Kasumi-1 (cell line): Measurements from ENCODE around the gene GPBP1L1.
A peak's percentile ranks its signal among the peaks of the same experiment; 100 is the strongest.
"Not testable (repeated sequence)": the region's sequence is repeated elsewhere in the genome, so short reads cannot be mapped to it uniquely, and the experiment has no call there.

ENCODE experiments used
- DNase-seq, 2 experiments: peaks; one replicate each; lab custom pipeline; 2025; lab: John Stamatoyannopoulos, UW

GPBP1L1 gene

GRCh38 chr1:45682942-45683341, 3.4 kb downstream of the GPBP1L1 start:
- no peak for DNase-seq

GRCh38 chr1:45679123-45679522, 7.2 kb downstream of the GPBP1L1 start:
- peak; percentile 53 to 55 for DNase-seq

GRCh38 chr1:45678489-45678888, 7.8 kb downstream of the GPBP1L1 start:
- DNase-seq: no peak

- no peak for DNase-seq
Measured at GRCh38 chr1:45677751-45678245, 8.5 kb downstream of the GPBP1L1 start.

GRCh38 chr1:45676553-45676952, 9.8 kb downstream of the GPBP1L1 start:
- not testable (repeated sequence) for DNase-seq

- no peak for DNase-seq
Measured at GRCh38 chr1:45674478-45674877, 11.9 kb downstream of the GPBP1L1 start.

- DNase-seq: no peak
Measured at GRCh38 chr1:45673956-45674355, 12.4 kb downstream of the GPBP1L1 start.

GRCh38 chr1:45669859-45670655, 16.3 kb downstream of the GPBP1L1 start:
- no peak for DNase-seq

GRCh38 chr1:45669379-45669778, 17.0 kb downstream of the GPBP1L1 start:
- DNase-seq: no peak

GRCh38 chr1:45668526-45668925, 17.8 kb downstream of the GPBP1L1 start:
- no peak for DNase-seq

- no peak for DNase-seq
Measured at GRCh38 chr1:45667321-45668111, 18.8 kb downstream of the GPBP1L1 start.

GRCh38 chr1:45666836-45667235, 19.5 kb downstream of the GPBP1L1 start:
- DNase-seq: no peak

- DNase-seq: no peak
Measured at GRCh38 chr1:45660336-45660735, 26.0 kb downstream of the GPBP1L1 start.

GRCh38 chr1:45659222-45659621, 27.1 kb downstream of the GPBP1L1 start:
- no peak for DNase-seq

- no peak for DNase-seq
Measured at GRCh38 chr1:45658171-45658570, 28.2 kb downstream of the GPBP1L1 start.

- DNase-seq: no peak
Measured at GRCh38 chr1:45656573-45657226, 29.6 kb downstream of the GPBP1L1 start.

- no peak for DNase-seq
Measured at GRCh38 chr1:45654540-45655280, 31.6 kb downstream of the GPBP1L1 start.

GRCh38 chr1:45647248-45648021, 38.9 kb downstream of the GPBP1L1 start:
- DNase-seq: peak; percentile 73 to 87

GRCh38 chr1:45644661-45645060, 41.7 kb downstream of the GPBP1L1 start:
- peak; percentile 7 to 20 for DNase-seq

GRCh38 chr1:45643978-45644377, 42.4 kb downstream of the GPBP1L1 start:
- no peak for DNase-seq

- no peak for DNase-seq
Measured at GRCh38 chr1:45643321-45643720, 43.0 kb downstream of the GPBP1L1 start.
